Testis (tissue), 3 donors: ENCODE measurements around the gene ADAMTS13. TPM values are rescaled to one million over a fixed set of nuclear protein-coding genes. Genes with fewer than 3 reads are reported as not detected.

Experiments
- DNase-seq: peaks from one replicate; pipeline ENCODE4 v3.0.0-alpha.2; 2019
- H3K27ac ChIP-seq, 2 donors: fragments of 200-600 bp; sonication (generic); one replicate each; pipeline ENCODE4 v1.5.1; 2019
- H3K27me3 ChIP-seq: fragments of 200-600 bp; sonication (generic); one replicate; pipeline ENCODE4 v1.5.1; 2019
- H3K36me3 ChIP-seq: fragments of 200-600 bp; sonication (generic); one replicate; pipeline ENCODE4 v1.5.1; 2017; ENCODE audit warnings: low read depth; ENCODE audit errors: missing control alignments
- H3K4me1 ChIP-seq: fragments of 200-600 bp; sonication (generic); one replicate; pipeline ENCODE4 v1.5.1; 2019
- H3K4me3 ChIP-seq, 2 donors: fragments of 200-600 bp; sonication (generic); one replicate each; pipeline ENCODE4 v1.5.1; 2017 to 2019
- H3K9me3 ChIP-seq: fragments of 200-600 bp; sonication (generic); one replicate; pipeline ENCODE4 v1.5.1; 2017
- CTCF ChIP-seq, 3 experiments: fragments of 450-650 bp in 2 of 3; fragments of 200-600 bp in 1 of 3; sonication (generic) in 1 of 3; IDR thresholded peaks; one replicate each; pipeline ENCODE4 v1.5.1; 2016 to 2019; ENCODE audit warnings: antibody characterized with exemption in 3 of 3, mild to moderate bottlenecking in 2 of 3, moderate library complexity in 1 of 3
- POLR2A ChIP-seq: fragments of 450-650 bp; IDR thresholded peaks from one replicate; pipeline ENCODE4 v1.6.1; 2017; ENCODE audit warnings: antibody characterized with exemption, mild to moderate bottlenecking, moderate library complexity
- WGBS, 2 donors: methylation state at CpG; one replicate each; pipeline ENCODE4 v1.1.5; 2018; 5-methylcytosine and 5-hydroxymethylcytosine counted together
- intact Hi-C: fragments of 100-400 bp; cut with DNase I; formaldehyde crosslinking; loops from one replicate; pipeline ENCODE4 v1.15.1; 2023; ENCODE audit warnings: low total_unique reads
- polyA plus RNA-seq: library from polyadenylated mRNA; stranded (reverse); fragments of 350-450 nt; fragmentation: Illumina TruSeq; extraction: RNeasy Lipid Tissue Mini Kit (QIAGEN cat#74804); gene quantifications from one replicate; pipeline ENCODE4 v1.2.3, GENCODE V29; 2014; ENCODE audit warnings: low read depth, low replicate concordance; ENCODE audit not compliant: insufficient read depth
- total RNA-seq, 2 donors: library from RNA; depleted of rRNA; stranded (reverse); fragments of >200 nt; gene quantifications; one replicate each; pipeline ENCODE4 v1.2.3, GENCODE V29; 2016

ADAMTS13 gene
- total and polyA plus RNA-seq, 3 donors from 2014 or later: 15.4 to 21.2 (median 15.6) TPM

GRCh38 chr9:133465984-133466383 is 43.8 kb downstream of the ADAMTS13 start:
- Histone ChIP-seq H3K9me3 (no peaks in the 10 kb centered on the region), H3K27me3 (no peaks in the 10 kb centered on the region), H3K27ac (no peak overlapping the region), H3K36me3 (no peaks in the 10 kb centered on the region), H3K4me3 (no peak overlapping the region), H3K4me1 (peaks cover 1% of the 10 kb centered on the region)
- intact Hi-C loops: no loop called here
- 85 to 86% methylated on average over 6 of the region's 6 CpGs for WGBS, 2 donors
- no peak for DNase-seq
- TF ChIP-seq POLR2A (no peak), CTCF (IDR thresholded peaks at IDR 0.05) (no peak)

- Histone ChIP-seq H3K4me3 (no peak overlapping the region), H3K27me3 (no peaks in the 10 kb centered on the region), H3K4me1 (no peaks in the 10 kb centered on the region), H3K36me3 (no peaks in the 10 kb centered on the region), H3K27ac (no peak overlapping the region), H3K9me3 (no peaks in the 10 kb centered on the region)
- no peak for DNase-seq
- intact Hi-C loops: no loop called here
- TF ChIP-seq POLR2A (no peak), CTCF (IDR thresholded peaks at IDR 0.05) (no peak)
- WGBS, 2 donors: 86 to 87% methylated on average over 4 to 10 of the region's 10 CpGs
Measured at GRCh38 chr9:133467101-133467500, 44.9 kb downstream of the ADAMTS13 start.

- H3K9me3 ChIP-seq: no peaks in the 10 kb centered on the region
- H3K36me3 ChIP-seq: no peaks in the 10 kb centered on the region
- DNase-seq: no peak
- H3K4me3 ChIP-seq: no peak overlapping the region
- intact Hi-C loops: no loop called here
- H3K4me1 ChIP-seq: no peaks in the 10 kb centered on the region
- no peak overlapping the region for H3K27ac ChIP-seq
- no peaks in the 10 kb centered on the region for H3K27me3 ChIP-seq
- TF ChIP-seq CTCF (IDR thresholded peaks at IDR 0.05): no peak
- no peak for TF ChIP-seq POLR2A
- 83 to 96% methylated on average over 5 to 8 of the region's 11 CpGs for WGBS, 2 donors
Measured at GRCh38 chr9:133468374-133468773, 46.2 kb downstream of the ADAMTS13 start.

GRCh38 chr9:133468777-133469421 is 46.7 kb downstream of the ADAMTS13 start:
- H3K36me3 ChIP-seq: no peaks in the 10 kb centered on the region
- DNase-seq: no peak
- intact Hi-C loops: no loop called here
- H3K4me3 ChIP-seq: no peak overlapping the region
- WGBS, 2 donors: 86 to 87% methylated on average over 1 to 4 of the region's 6 CpGs
- H3K27me3 ChIP-seq: no peaks in the 10 kb centered on the region
- TF ChIP-seq CTCF (IDR thresholded peaks at IDR 0.05): no peak
- no peak for TF ChIP-seq POLR2A
- H3K4me1 ChIP-seq: no peaks in the 10 kb centered on the region
- no peaks in the 10 kb centered on the region for H3K9me3 ChIP-seq
- H3K27ac ChIP-seq: no peak overlapping the region

GRCh38 chr9:133470427-133470924 is 48.3 kb downstream of the ADAMTS13 start:
- H3K9me3 ChIP-seq: no peaks in the 10 kb centered on the region

More at GRCh38 chr9:133470427-133470924, 48.3 kb downstream of the ADAMTS13 start:
- no peak for DNase-seq
- H3K4me1 ChIP-seq: no peaks in the 10 kb centered on the region
- H3K4me3 ChIP-seq: no peak overlapping the region
- intact Hi-C loops: no loop called here
- H3K36me3 ChIP-seq: no peaks in the 10 kb centered on the region
- H3K27ac ChIP-seq: no peak overlapping the region
- no peaks in the 10 kb centered on the region for H3K27me3 ChIP-seq
- no peak for TF ChIP-seq POLR2A
- no peak for TF ChIP-seq CTCF (IDR thresholded peaks at IDR 0.05)
- 81 to 90% methylated on average over 13 to 16 of the region's 16 CpGs for WGBS, 2 donors
